Large intestine (tissue), 3 donors: Measurements from ENCODE around the gene JADE2. TPM values are rescaled to one million over a fixed set of nuclear protein-coding genes. Genes with fewer than 3 reads are reported as not detected.

Experiments used
- DNase-seq, 2 donors: peaks; one replicate each; pipeline versions ENCODE4 v3.0.0 to v3.0.0-alpha.2; 2013
- H3K27ac ChIP-seq: one replicate; pipeline ENCODE4 v1.5.1; 2013; ENCODE audit warnings: low read length
- H3K27me3 ChIP-seq: 2 replicates; pipeline ENCODE4 v1.6.1; 2013; ENCODE audit warnings: low read length; ENCODE audit not compliant: control insufficient read depth, insufficient read depth
- H3K36me3 ChIP-seq: 2 replicates; pipeline ENCODE4 v1.6.1; 2013; ENCODE audit warnings: low read length; ENCODE audit not compliant: control insufficient read depth, insufficient read depth
- H3K4me1 ChIP-seq: one replicate; pipeline ENCODE4 v1.6.1; 2013; ENCODE audit warnings: low read length; ENCODE audit not compliant: control insufficient read depth, insufficient read depth
- H3K4me3 ChIP-seq: one replicate; pipeline ENCODE4 v1.5.1; 2013; ENCODE audit warnings: low read length
- H3K9me3 ChIP-seq: one replicate; pipeline ENCODE4 v1.6.1; 2013; ENCODE audit warnings: mild to moderate bottlenecking, low read depth, low read length, moderate library complexity; ENCODE audit not compliant: control insufficient read depth
- WGBS: methylation state at CpG from one replicate; pipeline ENCODE4 v1.1.5; 2013; ENCODE audit warnings: low lambda C conversion rate; ENCODE audit not compliant: insufficient coverage; 5-methylcytosine and 5-hydroxymethylcytosine counted together
- polyA plus RNA-seq: library from polyadenylated mRNA; unstranded; fragments of 120-200 nt; gene quantifications from one replicate; pipeline ENCODE4 v1.2.1, GENCODE V29; 2013

JADE2 gene
- polyA plus RNA-seq, 1 donor: 29.9 TPM

GRCh38 chr5:134563221-134563620, 37.8 kb downstream of the JADE2 start:
- H3K27ac ChIP-seq: no peak overlapping the region
- no peaks in the 10 kb centered on the region for H3K4me1 ChIP-seq
- no peak for DNase-seq
- no peak overlapping the region for H3K4me3 ChIP-seq
- no CpG with 5 or more reads among the region's 7 CpGs for WGBS
- H3K27me3 ChIP-seq: no peaks in the 10 kb centered on the region
- no peaks in the 10 kb centered on the region for H3K9me3 ChIP-seq
- H3K36me3 ChIP-seq: peaks cover 92% of the 10 kb centered on the region

- H3K27ac ChIP-seq: no peak overlapping the region
- no peaks in the 10 kb centered on the region for H3K27me3 ChIP-seq
- WGBS: no CpG with 5 or more reads among the region's 5 CpGs
- no peak overlapping the region for H3K4me3 ChIP-seq
- no peaks in the 10 kb centered on the region for H3K9me3 ChIP-seq
- DNase-seq: no peak
- H3K4me1 ChIP-seq: no peaks in the 10 kb centered on the region
- H3K36me3 ChIP-seq: peaks cover 96% of the 10 kb centered on the region
Observed at GRCh38 chr5:134563962-134564361, 38.5 kb downstream of the JADE2 start.

- Histone ChIP-seq H3K4me3 (no peak overlapping the region), H3K9me3 (no peaks in the 10 kb centered on the region)
- no CpG with 5 or more reads among the region's 4 CpGs for WGBS
Observed at GRCh38 chr5:134564396-134564795, 38.9 kb downstream of the JADE2 start.

GRCh38 chr5:134565791-134566740, 40.6 kb downstream of the JADE2 start:
- H3K4me3 ChIP-seq: no peak overlapping the region
- H3K27ac ChIP-seq: no peak overlapping the region
- DNase-seq: no peak
- H3K36me3 ChIP-seq: peaks cover 94% of the 10 kb centered on the region
- H3K9me3 ChIP-seq: no peaks in the 10 kb centered on the region
- H3K4me1 ChIP-seq: no peaks in the 10 kb centered on the region
- no CpG with 5 or more reads among the region's 28 CpGs for WGBS
- no peaks in the 10 kb centered on the region for H3K27me3 ChIP-seq

More at GRCh38 chr5:134564396-134564795, 38.9 kb downstream of the JADE2 start:
- no peak overlapping the region for H3K27ac ChIP-seq
- no peak for DNase-seq
- no peaks in the 10 kb centered on the region for H3K4me1 ChIP-seq
- H3K27me3 ChIP-seq: no peaks in the 10 kb centered on the region
- H3K36me3 ChIP-seq: peaks cover 94% of the 10 kb centered on the region

GRCh38 chr5:134566741-134567221, 41.3 kb downstream of the JADE2 start:
- DNase-seq: no peak
- Histone ChIP-seq H3K4me1 (no peaks in the 10 kb centered on the region), H3K27me3 (no peaks in the 10 kb centered on the region), H3K4me3 (no peak overlapping the region), H3K27ac (no peak overlapping the region), H3K9me3 (no peaks in the 10 kb centered on the region), H3K36me3 (peaks cover 90% of the 10 kb centered on the region)
- no CpG with 5 or more reads among the region's 13 CpGs for WGBS

- WGBS: no CpG with 5 or more reads among the region's 7 CpGs
- Histone ChIP-seq H3K27me3 (no peaks in the 10 kb centered on the region), H3K27ac (no peak overlapping the region), H3K4me3 (no peak overlapping the region), H3K4me1 (no peaks in the 10 kb centered on the region), H3K36me3 (peaks cover 90% of the 10 kb centered on the region), H3K9me3 (no peaks in the 10 kb centered on the region)
- DNase-seq: no peak
Observed at GRCh38 chr5:134567641-134568336, 42.3 kb downstream of the JADE2 start.

- no peak for DNase-seq
- WGBS: no CpG with 5 or more reads among the region's 5 CpGs
- H3K9me3 ChIP-seq: no peaks in the 10 kb centered on the region
- H3K4me1 ChIP-seq: no peaks in the 10 kb centered on the region
- H3K36me3 ChIP-seq: peaks cover 90% of the 10 kb centered on the region
- no peaks in the 10 kb centered on the region for H3K27me3 ChIP-seq
- no peak overlapping the region for H3K4me3 ChIP-seq
- H3K27ac ChIP-seq: no peak overlapping the region
Observed at GRCh38 chr5:134568337-134568700, 42.8 kb downstream of the JADE2 start.

GRCh38 chr5:134568761-134569695, 43.6 kb downstream of the JADE2 start:
- no peaks in the 10 kb centered on the region for H3K27me3 ChIP-seq
- DNase-seq: no peak
- no peak overlapping the region for H3K27ac ChIP-seq
- no peaks in the 10 kb centered on the region for H3K4me1 ChIP-seq
- H3K9me3 ChIP-seq: no peaks in the 10 kb centered on the region
- no peak overlapping the region for H3K4me3 ChIP-seq
- no CpG with 5 or more reads among the region's 24 CpGs for WGBS
- H3K36me3 ChIP-seq: peaks cover 90% of the 10 kb centered on the region

GRCh38 chr5:134569758-134570364, 44.4 kb downstream of the JADE2 start:
- Histone ChIP-seq H3K4me3 (no peak overlapping the region), H3K9me3 (no peaks in the 10 kb centered on the region), H3K27me3 (no peaks in the 10 kb centered on the region), H3K4me1 (no peaks in the 10 kb centered on the region), H3K36me3 (peaks cover 90% of the 10 kb centered on the region), H3K27ac (no peak overlapping the region)
- no peak for DNase-seq
- WGBS: 100% methylated on average over 1 of the region's 6 CpGs
